Epidermal melanocyte (primary cell): ENCODE results near the gene HS3ST4.

Source experiments
- DNase-seq: peaks from one replicate; pipeline ENCODE4 v3.0.0; 2011; ENCODE audit warnings: low spot score; ENCODE audit not compliant: insufficient read length

Gene HS3ST4

GRCh38 chr16:25823891-25824290 is 132.1 kb downstream of the HS3ST4 start:
- no peak for DNase-seq

- no peak for DNase-seq
Observed at GRCh38 chr16:25827709-25828108, 135.9 kb downstream of the HS3ST4 start.

GRCh38 chr16:25828510-25828909 is 136.8 kb downstream of the HS3ST4 start:
- DNase-seq: no peak

- no peak for DNase-seq
Observed at GRCh38 chr16:25832291-25832690, 140.5 kb downstream of the HS3ST4 start.

- no peak for DNase-seq
Observed at GRCh38 chr16:25834101-25834500, 142.3 kb downstream of the HS3ST4 start.

GRCh38 chr16:25835126-25835525 is 143.4 kb downstream of the HS3ST4 start:
- DNase-seq: no peak

GRCh38 chr16:25838724-25839186 is 147.0 kb downstream of the HS3ST4 start:
- peak; percentile 19 for DNase-seq

- no peak for DNase-seq
Observed at GRCh38 chr16:25841761-25842160, 150.0 kb downstream of the HS3ST4 start.

- DNase-seq: no peak
Observed at GRCh38 chr16:25845901-25846300, 154.1 kb downstream of the HS3ST4 start.

GRCh38 chr16:25854141-25854540 is 162.4 kb downstream of the HS3ST4 start:
- no peak for DNase-seq

- DNase-seq: no peak
Observed at GRCh38 chr16:25855063-25855462, 163.3 kb downstream of the HS3ST4 start.

- DNase-seq: no peak
Observed at GRCh38 chr16:25855818-25856217, 164.1 kb downstream of the HS3ST4 start.

- no peak for DNase-seq
Observed at GRCh38 chr16:25859645-25860044, 167.9 kb downstream of the HS3ST4 start.

GRCh38 chr16:25867041-25867440 is 175.3 kb downstream of the HS3ST4 start:
- DNase-seq: no peak

- DNase-seq: no peak
Observed at GRCh38 chr16:25868106-25868505, 176.3 kb downstream of the HS3ST4 start.

GRCh38 chr16:25868706-25869370 is 177.1 kb downstream of the HS3ST4 start:
- DNase-seq: no peak

- DNase-seq: no peak
Observed at GRCh38 chr16:25872369-25873070, 180.8 kb downstream of the HS3ST4 start.

- DNase-seq: no peak
Observed at GRCh38 chr16:25874196-25874595, 182.4 kb downstream of the HS3ST4 start.

GRCh38 chr16:25875956-25876598 is 184.3 kb downstream of the HS3ST4 start:
- no peak for DNase-seq

GRCh38 chr16:25877103-25877502 is 185.3 kb downstream of the HS3ST4 start:
- no peak for DNase-seq

GRCh38 chr16:25886598-25886997 is 194.8 kb downstream of the HS3ST4 start:
- DNase-seq: no peak

GRCh38 chr16:25888868-25889267 is 197.1 kb downstream of the HS3ST4 start:
- DNase-seq: no peak
